ENCODE data around the gene SKIC8. TPM values are rescaled to one million over a fixed set of nuclear protein-coding genes. Genes with fewer than 3 reads are reported as not detected.

The SKIC8 gene
- total RNA-seq, 2 donors from 2014 or later, result 29.8 to 38.6 TPM

DNA sequence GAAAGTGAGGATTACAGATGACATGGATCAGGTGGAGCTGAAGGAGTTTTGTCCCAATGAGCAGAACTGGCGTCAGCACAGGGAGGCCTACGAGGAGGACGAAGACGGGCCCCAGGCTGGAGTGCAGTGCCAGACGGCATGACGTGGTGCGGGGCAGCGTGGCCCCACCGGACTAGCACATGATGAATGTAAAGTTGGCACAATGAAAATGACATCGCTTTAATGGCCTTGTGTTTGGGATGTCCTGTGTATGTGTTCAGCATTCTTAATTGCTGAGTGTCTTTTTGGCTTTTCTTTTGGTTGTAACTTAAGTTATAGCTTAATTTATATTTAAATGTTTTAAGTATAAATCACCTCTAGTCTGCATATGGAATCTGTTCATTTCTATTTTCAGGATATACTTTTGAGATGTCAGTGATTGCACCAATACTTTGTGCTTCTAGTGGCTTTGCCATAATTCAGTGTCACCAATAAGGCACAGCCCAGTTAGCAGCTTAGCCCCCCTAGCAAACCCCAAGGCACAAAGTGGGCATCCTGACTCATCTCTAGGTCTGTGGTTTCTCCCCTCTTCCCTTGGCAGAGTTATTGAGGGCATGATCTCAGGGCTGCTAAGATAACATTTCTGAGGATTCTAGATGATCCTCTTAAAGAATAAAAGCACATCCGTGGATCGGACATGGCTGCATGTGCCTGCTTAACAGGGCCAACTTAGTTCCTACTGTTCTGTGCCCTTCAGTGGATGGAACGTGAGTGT lies 18.9 kb downstream of the SKIC8 start:
- Histone ChIP-seq H3K27ac (no peak overlapping the region), H3K9me3 (no peaks in the 10 kb centered on the region), H3K4me3 (no peak overlapping the region), H3K27me3 (no peaks in the 10 kb centered on the region), H3K36me3 (peaks cover 71% of the 10 kb centered on the region), H3K4me1 (no peaks in the 10 kb centered on the region)
- no peak for DNase-seq (ENCODE audit: low spot score)
- no peak for TF ChIP-seq CTCF (IDR thresholded peaks at IDR 0.05)

GRCh38 chr15:78276064-78276943 lies 23.1 kb downstream of the SKIC8 start:
- Histone ChIP-seq H3K27me3 (no peaks in the 10 kb centered on the region), H3K4me3 (no peak overlapping the region), H3K27ac (no peak overlapping the region), H3K9me3 (no peaks in the 10 kb centered on the region), H3K36me3 (peaks cover 68% of the 10 kb centered on the region), H3K4me1 (no peaks in the 10 kb centered on the region)
- no peak for TF ChIP-seq CTCF (IDR thresholded peaks at IDR 0.05)
- no peak for DNase-seq (ENCODE audit: low spot score)

DNA sequence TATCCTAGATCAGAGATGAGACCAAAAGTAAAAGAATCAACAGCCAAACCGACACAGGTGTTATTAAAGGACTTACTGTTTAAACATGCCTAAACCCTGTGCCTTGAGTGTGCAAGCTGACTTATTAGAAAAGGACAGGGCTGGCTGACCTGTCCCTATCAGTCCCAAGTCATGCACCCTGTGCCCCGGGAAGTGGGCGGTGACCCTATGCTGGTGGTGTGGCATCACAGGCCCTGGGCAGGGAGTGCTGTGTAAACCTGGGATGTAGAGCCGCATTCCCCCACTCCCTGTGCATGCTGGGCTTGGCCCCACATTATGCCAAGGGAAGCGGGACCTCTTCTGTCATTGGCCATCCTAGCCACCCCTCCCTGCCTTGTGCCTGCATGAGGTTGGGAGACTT lies 24.4 kb downstream of the SKIC8 start:
- Histone ChIP-seq H3K36me3 (peaks cover 55% of the 10 kb centered on the region), H3K27ac (no peak overlapping the region)

DNA sequence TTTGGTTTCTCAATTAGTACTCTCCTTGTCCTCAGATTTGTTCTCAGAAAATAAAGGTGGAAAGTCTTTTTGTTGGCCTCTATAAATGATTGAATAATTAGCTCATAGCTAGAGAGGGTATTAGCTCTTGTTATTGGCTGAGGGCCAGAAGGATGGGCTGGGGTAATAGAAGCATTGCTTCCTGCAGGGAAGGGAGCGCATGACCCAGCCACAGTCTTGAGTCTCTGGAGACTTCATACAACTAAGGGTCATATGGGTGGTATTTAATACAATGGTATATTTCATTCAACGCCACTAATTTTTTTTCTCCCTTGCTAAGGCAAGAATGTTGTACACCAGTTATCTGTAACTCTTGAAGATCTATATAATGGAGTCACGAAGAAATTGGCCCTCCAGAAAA lies 26.6 kb downstream of the SKIC8 start:
- Histone ChIP-seq H3K27me3 (no peaks in the 10 kb centered on the region), H3K36me3 (peaks cover 36% of the 10 kb centered on the region), H3K9me3 (no peaks in the 10 kb centered on the region), H3K4me3 (no peak overlapping the region), H3K4me1 (peaks cover 0 to 1% of the 10 kb centered on the region in 2 donors), H3K27ac (no peak overlapping the region)
- TF ChIP-seq CTCF (IDR thresholded peaks at IDR 0.05), result no peak
- no peak for DNase-seq (ENCODE audit: low spot score)

More for the DNA sequence above, 24.4 kb downstream of the SKIC8 start:
- H3K4me3 ChIP-seq, result no peak overlapping the region
- DNase-seq (ENCODE audit: low spot score), result no peak
- H3K27me3 ChIP-seq, result no peaks in the 10 kb centered on the region
- H3K4me1 ChIP-seq, result no peaks in the 10 kb centered on the region
- no peak for TF ChIP-seq CTCF (IDR thresholded peaks at IDR 0.05)
- no peaks in the 10 kb centered on the region for H3K9me3 ChIP-seq

DNA sequence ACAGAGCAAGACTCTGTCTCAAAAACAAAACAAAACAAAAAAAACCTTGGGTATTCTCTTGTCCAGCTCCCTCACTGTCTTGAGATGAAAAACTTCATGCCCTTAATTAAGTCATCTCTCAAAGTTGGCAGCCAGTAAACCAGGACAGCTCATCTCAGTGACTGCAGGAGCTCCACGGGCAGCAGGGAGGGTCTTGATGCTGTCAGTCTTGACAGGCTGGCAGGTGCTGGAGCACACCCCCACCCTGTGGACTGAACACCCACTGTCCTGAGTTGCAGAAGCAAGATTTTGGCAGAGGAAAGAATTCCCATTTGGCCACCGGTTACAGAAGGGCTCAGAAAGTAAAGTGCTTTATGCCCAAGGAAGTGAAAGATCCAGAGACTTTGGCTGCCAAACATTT lies 27.1 kb downstream of the SKIC8 start:
- TF ChIP-seq CTCF (IDR thresholded peaks at IDR 0.05), result no peak
- Histone ChIP-seq H3K9me3 (no peaks in the 10 kb centered on the region), H3K36me3 (peaks cover 36% of the 10 kb centered on the region), H3K4me1 (peaks cover 0 to 3% of the 10 kb centered on the region in 2 donors), H3K4me3 (no peak overlapping the region), H3K27me3 (no peaks in the 10 kb centered on the region), H3K27ac (no peak overlapping the region)
- no peak for DNase-seq (ENCODE audit: low spot score)
